ENCODE measurements around the gene VSIG2. TPM values are rescaled to one million over a fixed set of nuclear protein-coding genes. Genes with fewer than 3 reads are reported as not detected.

Gene VSIG2
- total RNA-seq (2014; rRNA removed; shearing (Covaris generic)), result 0.48 and 0.90 TPM in 2 replicates

- no peaks in the 10 kb centered on the region for H3K36me3 ChIP-seq (replicated peaks; ENCODE audit: control insufficient read depth, insufficient read depth, low read length)
- peak within 1 kb of the TSS; percentile 37 for H3K4me3 ChIP-seq (ENCODE audit: insufficient read depth, low read depth, low read length)
- peak; percentile 81 for DNase-seq
- H3K27me3 ChIP-seq (ENCODE audit: control insufficient read depth, insufficient read depth, low read length), result peaks cover 99% of the 10 kb centered on the region
Measured at GRCh38 chr11:124751741-124752470, at the start of gene VSIG2. Gene VSIG2, minus strand, starts transcription at chr11:124752255. Its CDS starts 118 bp downstream, at chr11:124752137.

DNA sequence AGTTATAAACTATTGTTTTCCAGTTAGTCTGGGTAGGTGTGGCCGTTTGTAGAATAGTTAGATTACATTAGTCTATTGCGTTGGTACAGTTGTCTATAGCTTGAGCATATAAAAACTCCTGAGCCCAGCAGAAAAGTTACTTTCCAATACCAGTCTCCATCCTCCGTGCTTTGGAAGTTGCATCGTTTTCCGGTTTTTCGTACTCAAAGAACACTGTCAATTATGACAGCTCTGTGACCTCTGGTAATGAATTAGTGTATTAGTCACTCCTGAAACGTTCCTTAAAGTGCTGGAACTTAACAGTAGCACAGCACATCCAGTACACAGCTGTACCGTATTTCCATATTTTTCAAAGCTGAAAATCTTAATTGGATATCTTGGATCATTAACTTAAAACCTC lies 49.0 kb upstream of the VSIG2 start:
- no peaks in the 10 kb centered on the region for H3K36me3 ChIP-seq (replicated peaks; ENCODE audit: control insufficient read depth, insufficient read depth, low read length)
- H3K4me3 ChIP-seq (ENCODE audit: insufficient read depth, low read depth, low read length), result peak overlapping the region; percentile 85
- H3K27me3 ChIP-seq (ENCODE audit: control insufficient read depth, insufficient read depth, low read length), result no peaks in the 10 kb centered on the region
- no peak for DNase-seq

GRCh38 chr11:124800226-124800929 lies 48.3 kb upstream of the VSIG2 start, which contains the start of gene MSANTD2:
Gene MSANTD2, minus strand, starts transcription at chr11:124800406. Its CDS starts 26 bp downstream, at chr11:124800380.
- DNase-seq, result peak; percentile 93
- no peaks in the 10 kb centered on the region for H3K27me3 ChIP-seq (ENCODE audit: control insufficient read depth, insufficient read depth, low read length)
- peak within 1 kb of the TSS; percentile 85 for H3K4me3 ChIP-seq (ENCODE audit: insufficient read depth, low read depth, low read length)
- H3K36me3 ChIP-seq (replicated peaks; ENCODE audit: control insufficient read depth, insufficient read depth, low read length), result no peaks in the 10 kb centered on the region

- Histone ChIP-seq H3K27me3 (ENCODE audit: control insufficient read depth, insufficient read depth, low read length) (no peaks in the 10 kb centered on the region), H3K36me3 (replicated peaks; ENCODE audit: control insufficient read depth, insufficient read depth, low read length) (no peaks in the 10 kb centered on the region), H3K4me3 (ENCODE audit: insufficient read depth, low read depth, low read length) (peak overlapping the region; percentile 85)
- peak; percentile 82 for DNase-seq
Measured at GRCh38 chr11:124799348-124800225, 47.5 kb upstream of the VSIG2 start.

- H3K4me3 ChIP-seq (ENCODE audit: insufficient read depth, low read depth, low read length), result peak overlapping the region; percentile 85
- no peaks in the 10 kb centered on the region for H3K36me3 ChIP-seq (replicated peaks; ENCODE audit: control insufficient read depth, insufficient read depth, low read length)
- peak; percentile 12 for DNase-seq
- H3K27me3 ChIP-seq (ENCODE audit: control insufficient read depth, insufficient read depth, low read length), result no peaks in the 10 kb centered on the region
Measured at GRCh38 chr11:124798991-124799347, 46.9 kb upstream of the VSIG2 start.

- no peak overlapping the region for H3K4me3 ChIP-seq (ENCODE audit: insufficient read depth, low read depth, low read length)
- no peaks in the 10 kb centered on the region for H3K36me3 ChIP-seq (replicated peaks; ENCODE audit: control insufficient read depth, insufficient read depth, low read length)
- no peaks in the 10 kb centered on the region for H3K27me3 ChIP-seq (ENCODE audit: control insufficient read depth, insufficient read depth, low read length)
- no peak for DNase-seq
Measured at GRCh38 chr11:124796312-124796711, 44.3 kb upstream of the VSIG2 start.

DNA sequence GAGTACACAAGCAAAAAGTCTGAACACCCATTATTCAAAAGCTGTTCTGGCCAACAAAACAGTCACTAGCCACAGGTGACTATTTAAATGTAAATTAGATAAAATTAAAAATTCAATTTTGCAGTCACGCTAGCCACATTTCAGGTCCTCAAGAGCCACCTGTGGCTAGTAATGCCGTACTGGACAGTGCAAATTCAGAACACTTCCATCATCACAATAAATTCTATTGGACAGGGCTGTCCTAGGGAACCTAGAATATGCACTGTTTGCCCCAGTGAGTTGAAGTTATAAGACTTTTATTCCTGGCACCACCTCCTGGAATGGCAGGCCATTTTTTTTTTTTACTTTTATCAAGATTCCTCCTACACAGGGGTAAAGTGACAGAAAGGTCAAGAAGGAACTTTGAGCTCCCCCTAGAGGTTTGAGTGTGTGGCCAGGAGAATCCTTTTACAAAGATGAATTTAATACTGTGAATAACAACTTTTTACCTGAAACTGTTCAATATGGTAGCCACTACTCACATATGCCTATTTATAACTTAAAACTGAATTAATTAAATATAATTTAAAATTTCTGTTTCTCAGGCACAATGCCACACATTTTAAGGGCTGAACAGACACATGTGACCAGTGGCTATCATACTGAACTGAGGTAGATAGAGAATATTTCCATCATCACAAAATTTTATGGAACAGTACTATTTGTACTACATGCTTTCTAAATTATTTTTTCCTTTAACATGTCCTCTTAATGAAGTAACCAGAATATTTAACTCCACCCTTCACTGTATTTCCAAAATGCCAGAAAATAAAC lies 41.6 kb upstream of the VSIG2 start:
- H3K4me3 ChIP-seq (ENCODE audit: insufficient read depth, low read depth, low read length), result no peak overlapping the region
- no peaks in the 10 kb centered on the region for H3K27me3 ChIP-seq (ENCODE audit: control insufficient read depth, insufficient read depth, low read length)
- H3K36me3 ChIP-seq (replicated peaks; ENCODE audit: control insufficient read depth, insufficient read depth, low read length), result no peaks in the 10 kb centered on the region
- peak; percentile 55 for DNase-seq

DNA sequence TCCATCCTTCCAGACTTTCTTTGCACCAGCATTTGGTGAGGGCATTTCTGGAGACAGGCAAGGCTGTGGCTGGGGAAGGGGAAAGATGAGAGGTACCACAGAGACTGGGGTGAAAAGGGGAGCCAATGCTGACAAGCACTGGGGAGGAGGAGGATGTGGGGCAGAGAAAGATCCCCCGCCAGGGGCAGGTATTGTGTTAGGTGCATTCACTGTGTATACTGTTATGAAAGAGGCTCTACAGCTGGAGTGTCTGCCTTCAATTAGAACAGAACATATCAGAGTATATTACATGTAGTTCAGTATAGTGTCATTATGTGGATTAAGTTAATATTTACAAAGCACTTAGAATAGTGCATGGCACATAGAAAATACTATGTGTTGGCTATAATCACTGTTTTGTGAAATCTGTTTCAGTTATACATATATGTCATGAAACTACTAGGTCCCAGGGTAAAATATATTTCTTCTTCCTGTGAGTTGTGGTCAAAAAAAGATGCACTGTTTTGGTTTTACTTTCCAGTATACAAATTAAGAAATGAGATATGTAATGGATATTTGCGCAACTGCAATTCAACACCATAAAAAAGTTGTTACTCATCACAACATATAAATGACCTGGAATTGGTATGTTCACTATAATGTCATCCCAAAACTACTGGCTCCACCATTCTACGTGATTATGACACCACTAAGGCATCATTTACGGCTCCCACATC lies 39.7 kb upstream of the VSIG2 start:
- no peak for DNase-seq
- H3K27me3 ChIP-seq (ENCODE audit: control insufficient read depth, insufficient read depth, low read length), result no peaks in the 10 kb centered on the region
- H3K4me3 ChIP-seq (ENCODE audit: insufficient read depth, low read depth, low read length), result no peak overlapping the region
- H3K36me3 ChIP-seq (replicated peaks; ENCODE audit: control insufficient read depth, insufficient read depth, low read length), result no peaks in the 10 kb centered on the region

GRCh38 chr11:124788521-124788920 lies 36.5 kb upstream of the VSIG2 start:
- Histone ChIP-seq H3K36me3 (replicated peaks; ENCODE audit: control insufficient read depth, insufficient read depth, low read length) (no peaks in the 10 kb centered on the region), H3K4me3 (ENCODE audit: insufficient read depth, low read depth, low read length) (no peak overlapping the region), H3K27me3 (ENCODE audit: control insufficient read depth, insufficient read depth, low read length) (no peaks in the 10 kb centered on the region)
- no peak for DNase-seq

- no peak overlapping the region for H3K4me3 ChIP-seq (ENCODE audit: insufficient read depth, low read depth, low read length)
- H3K27me3 ChIP-seq (ENCODE audit: control insufficient read depth, insufficient read depth, low read length), result no peaks in the 10 kb centered on the region
- H3K36me3 ChIP-seq (replicated peaks; ENCODE audit: control insufficient read depth, insufficient read depth, low read length), result no peaks in the 10 kb centered on the region
- no peak for DNase-seq
Measured at GRCh38 chr11:124784051-124784450, 32.0 kb upstream of the VSIG2 start.

- no peak for DNase-seq
- no peak overlapping the region for H3K4me3 ChIP-seq (ENCODE audit: insufficient read depth, low read depth, low read length)
- H3K27me3 ChIP-seq (ENCODE audit: control insufficient read depth, insufficient read depth, low read length), result no peaks in the 10 kb centered on the region
- H3K36me3 ChIP-seq (replicated peaks; ENCODE audit: control insufficient read depth, insufficient read depth, low read length), result no peaks in the 10 kb centered on the region
Measured at GRCh38 chr11:124783002-124783401, 30.9 kb upstream of the VSIG2 start.

DNA sequence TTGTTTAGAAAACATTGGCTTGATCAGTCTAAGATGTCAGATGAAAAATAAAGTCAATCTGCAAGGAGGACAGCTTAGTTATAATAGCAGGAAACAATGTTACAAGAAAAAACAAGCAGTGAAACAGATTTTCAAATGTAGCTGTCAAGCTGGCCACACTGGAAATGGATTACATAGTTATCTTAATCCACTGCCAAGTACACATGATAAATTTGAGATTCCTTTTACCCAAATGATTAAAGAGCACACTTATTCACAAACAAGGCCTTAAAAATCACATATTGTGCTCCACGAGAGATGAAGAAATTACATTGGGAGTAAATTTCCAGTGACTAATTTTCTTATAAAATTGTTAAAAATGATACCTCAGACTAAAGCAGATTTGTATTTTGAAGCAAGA lies 27.5 kb upstream of the VSIG2 start:
- no peaks in the 10 kb centered on the region for H3K27me3 ChIP-seq (ENCODE audit: control insufficient read depth, insufficient read depth, low read length)
- no peak overlapping the region for H3K4me3 ChIP-seq (ENCODE audit: insufficient read depth, low read depth, low read length)
- H3K36me3 ChIP-seq (replicated peaks; ENCODE audit: control insufficient read depth, insufficient read depth, low read length), result no peaks in the 10 kb centered on the region
- DNase-seq, result no peak

DNA sequence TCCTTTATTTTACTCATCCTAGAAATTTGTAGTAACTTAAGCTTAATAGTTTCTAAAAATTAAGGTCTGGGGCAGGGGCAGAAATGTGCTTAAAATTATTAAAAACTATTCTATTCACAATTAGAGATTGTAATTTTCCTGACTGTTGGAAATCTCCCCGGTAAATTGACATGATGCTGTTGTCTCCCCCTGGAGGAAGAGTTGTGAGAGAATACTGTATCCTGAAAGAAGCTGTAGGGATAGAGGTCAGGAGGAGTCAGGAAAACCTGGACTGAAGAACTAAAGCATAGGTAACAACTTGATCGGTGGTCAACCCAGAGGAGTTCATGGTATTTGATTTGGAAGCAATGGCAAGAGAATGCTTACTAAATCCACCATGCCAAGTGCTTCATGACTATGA lies 26.2 kb upstream of the VSIG2 start:
- Histone ChIP-seq H3K36me3 (replicated peaks; ENCODE audit: control insufficient read depth, insufficient read depth, low read length) (no peaks in the 10 kb centered on the region), H3K27me3 (ENCODE audit: control insufficient read depth, insufficient read depth, low read length) (no peaks in the 10 kb centered on the region), H3K4me3 (ENCODE audit: insufficient read depth, low read depth, low read length) (no peak overlapping the region)
- peak; percentile 52 for DNase-seq

Measured in H7 (cell line).